Gastrocnemius medialis (tissue), 4 donors: ENCODE results near the gene VSTM2L. TPM values are rescaled to one million over a fixed set of nuclear protein-coding genes. Genes with fewer than 3 reads are reported as not detected.

Source experiments
- ATAC-seq, 2 donors: fragments of 150-250 bp; one replicate each; pipeline ENCODE4 v1.9.1; 2016
- DNase-seq, 2 donors: peaks; one replicate each; pipeline ENCODE4 v3.0.0-alpha.2; 2019
- H3K27ac ChIP-seq, 4 donors: fragments of 200-600 bp; sonication (generic); 1 replicate in 1 of 4; 2 replicates in 3 of 4; pipeline ENCODE4 v1.5.1; 2016 to 2018; ENCODE audit warnings: mild to moderate bottlenecking in 2 of 4, moderate library complexity in 1 of 4
- H3K27me3 ChIP-seq, 3 donors: fragments of 200-600 bp; sonication (generic) in 2 of 3; 1 replicate in 1 of 3; 2 replicates in 2 of 3; pipeline versions ENCODE4 v1.5.1 to v1.6.0; 2016 to 2019; ENCODE audit warnings: mild to moderate bottlenecking in 1 of 3, moderate library complexity in 1 of 3
- H3K36me3 ChIP-seq, 2 donors: fragments of 200-600 bp; sonication (generic) in 1 of 2; one replicate each; pipeline ENCODE4 v1.5.1; 2017 to 2018
- H3K4me1 ChIP-seq, 2 donors: fragments of 200-600 bp; sonication (generic) in 1 of 2; one replicate each; pipeline ENCODE4 v1.5.1; 2016 to 2017; ENCODE audit warnings: mild to moderate bottlenecking in 2 of 2
- H3K4me3 ChIP-seq, 4 donors: fragments of 200-600 bp; sonication (generic) in 3 of 4; 1 replicate in 1 of 4; 2 replicates in 3 of 4; pipeline ENCODE4 v1.5.1; 2016 to 2019; ENCODE audit warnings: mild to moderate bottlenecking in 2 of 4
- H3K9me3 ChIP-seq, 3 donors: fragments of 200-600 bp; sonication (generic) in 2 of 3; 1 replicate in 1 of 3; 2 replicates in 2 of 3; pipeline ENCODE4 v1.5.1; 2016 to 2019
- CTCF ChIP-seq, 5 experiments: fragments of 450-650 bp in 3 of 5; fragments of 200-600 bp in 2 of 5; sonication (generic) in 2 of 5; IDR thresholded peaks in 4 of 5; conservative IDR thresholded peaks in 1 of 5; 1 replicate in 4 of 5; 2 replicates in 1 of 5; pipeline ENCODE4 v1.5.1; 2016 to 2019; ENCODE audit warnings: antibody characterized with exemption in 5 of 5, mild to moderate bottlenecking in 3 of 5, moderate library complexity in 3 of 5
- POLR2A ChIP-seq, 2 donors: fragments of 450-650 bp; IDR thresholded peaks; one replicate each; pipeline ENCODE4 v1.6.1; 2017; ENCODE audit warnings: antibody characterized with exemption in 2 of 2, mild to moderate bottlenecking in 2 of 2, moderate library complexity in 2 of 2
- in situ Hi-C, 4 donors: fragments of 200-750 bp; cut with MboI; loops; one replicate each; pipeline versions ENCODE4 v1.15.0 to v1.8.0; 2017; ENCODE audit warnings: low sequenced_read_pairs in 4 of 4
- intact Hi-C: fragments of 100-400 bp; cut with DNase I; formaldehyde crosslinking; loops from one replicate; pipeline ENCODE4 v1.15.1; 2023; ENCODE audit warnings: low total_unique reads
- total RNA-seq, 4 donors: library from RNA; depleted of rRNA; stranded (reverse); fragments of >200 nt; gene quantifications; one replicate each; pipeline versions ENCODE4 v1.1.0 to v1.2.3, GENCODE V29; 2016

The VSTM2L gene
- total RNA-seq, 4 donors from 2014 or later: 1.6 to 2.6 (median 2.4) TPM; not detected in 1

- Histone ChIP-seq H3K9me3 (no peaks in the 10 kb centered on the region), H3K36me3 (peaks cover 0 to 27% of the 10 kb centered on the region in 2 donors), H3K4me3 (no peak overlapping the region), H3K27ac (no peak overlapping the region), H3K27me3 (no peaks in the 10 kb centered on the region), H3K4me1 (no peaks in the 10 kb centered on the region)
- no peak for TF ChIP-seq CTCF (IDR thresholded peaks at IDR 0.05 in 4 of 5, conservative IDR thresholded peaks at IDR 0.05 in 1 of 5)
- no peak for TF ChIP-seq POLR2A (IDR thresholded peaks at IDR 0.05)
- in situ Hi-C loops (no loop called here), intact Hi-C loops (no loop called here)
- DNase-seq (no peak), ATAC-seq (no peak)
These were observed 43.3 kb upstream of the VSTM2L start for GRCh38 chr20:37859406-37860171.

- in situ Hi-C loops: no loop called here
These were observed 39.6 kb upstream of the VSTM2L start for GRCh38 chr20:37863289-37863688.

GRCh38 chr20:37864298-37864697, 38.6 kb upstream of the VSTM2L start:
- Histone ChIP-seq H3K27ac (no peak overlapping the region), H3K4me3 (no peak overlapping the region), H3K9me3 (no peaks in the 10 kb centered on the region), H3K4me1 (no peaks in the 10 kb centered on the region), H3K27me3 (no peaks in the 10 kb centered on the region), H3K36me3 (peaks cover 0 to 27% of the 10 kb centered on the region in 2 donors)
- in situ Hi-C loops (no loop called here), intact Hi-C loops (no loop called here)
- no peak for TF ChIP-seq POLR2A (IDR thresholded peaks at IDR 0.05)
- TF ChIP-seq CTCF (IDR thresholded peaks at IDR 0.05 in 4 of 5, conservative IDR thresholded peaks at IDR 0.05 in 1 of 5): no peak
- no peak for ATAC-seq
- no peak for DNase-seq

More at GRCh38 chr20:37863289-37863688, 39.6 kb upstream of the VSTM2L start:
- no peak for TF ChIP-seq CTCF (IDR thresholded peaks at IDR 0.05 in 4 of 5, conservative IDR thresholded peaks at IDR 0.05 in 1 of 5)
- Histone ChIP-seq H3K27me3 (no peaks in the 10 kb centered on the region), H3K9me3 (no peaks in the 10 kb centered on the region), H3K27ac (no peak overlapping the region), H3K36me3 (peaks cover 0 to 27% of the 10 kb centered on the region in 2 donors), H3K4me1 (no peaks in the 10 kb centered on the region), H3K4me3 (no peak overlapping the region)
- intact Hi-C loops: no loop called here
- DNase-seq (no peak), ATAC-seq (no peak)

- Histone ChIP-seq H3K4me3 (no peak overlapping the region), H3K27me3 (no peaks in the 10 kb centered on the region), H3K27ac (no peak overlapping the region), H3K4me1 (no peaks in the 10 kb centered on the region), H3K9me3 (no peaks in the 10 kb centered on the region), H3K36me3 (peaks cover 0 to 11% of the 10 kb centered on the region in 2 donors)
- ATAC-seq: no peak
- no peak for DNase-seq
- in situ Hi-C loops: no loop called here
- TF ChIP-seq POLR2A (IDR thresholded peaks at IDR 0.05): no peak
- TF ChIP-seq CTCF (IDR thresholded peaks at IDR 0.05 in 4 of 5, conservative IDR thresholded peaks at IDR 0.05 in 1 of 5): no peak
- intact Hi-C loops: no loop called here
These were observed 36.9 kb upstream of the VSTM2L start for GRCh38 chr20:37866051-37866450.
